PC-9 (cell line): Measurements from ENCODE around the gene PRXL2B.

Source experiments
- CTCF ChIP-seq: fragments of 200-600 bp; sonication (generic); conservative IDR thresholded peaks from 2 replicates; pipeline ENCODE4 v1.6.1; 2017; ENCODE audit warnings: mixed run types, antibody characterized with exemption, mild to moderate bottlenecking, moderate library complexity
- EZH2 ChIP-seq: fragments of 200-600 bp; sonication (generic); IDR thresholded peaks from 2 replicates; pipeline ENCODE4 v1.8.0; 2017; ENCODE audit warnings: antibody characterized with exemption, low read depth

GRCh38 chr1:2636733-2637132 lies 50.2 kb downstream of the PRXL2B start:
- TF ChIP-seq CTCF (no peak), EZH2 (no peak)
